ENCODE measurements around the gene RAB40B. TPM values are rescaled to one million over a fixed set of nuclear protein-coding genes. Genes with fewer than 3 reads are reported as not detected.

Gene RAB40B
- total RNA-seq, 2 experiments from 2014 or later = 1.3 to 2.2 TPM

- Mint-ChIP-seq H3K4me3 (no peak overlapping the region), H3K27me3 (ENCODE audit: low read depth) (no peaks in the 10 kb centered on the region), H3K27ac (no peak overlapping the region), H3K9me3 (ENCODE audit: insufficient read depth) (peaks cover 11% of the 10 kb centered on the region), H3K4me1 (ENCODE audit: low read depth) (no peaks in the 10 kb centered on the region), H3K36me3 (ENCODE audit: low read depth) (peaks cover 2% of the 10 kb centered on the region)
- ATAC-seq = no peak
- POLR2A ChIA-PET = no interaction called here
- CTCF ChIA-PET = no interaction called here
- no peak for DNase-seq
Measured at GRCh38 chr17:82685291-82685690, 13.2 kb downstream of the RAB40B start.

- Mint-ChIP-seq H3K36me3 (ENCODE audit: low read depth) (peaks cover 2% of the 10 kb centered on the region), H3K27me3 (ENCODE audit: low read depth) (no peaks in the 10 kb centered on the region), H3K27ac (no peak overlapping the region), H3K9me3 (ENCODE audit: insufficient read depth) (peaks cover 11% of the 10 kb centered on the region), H3K4me1 (ENCODE audit: low read depth) (no peaks in the 10 kb centered on the region), H3K4me3 (no peak overlapping the region)
- CTCF ChIA-PET = no interaction called here
- ATAC-seq (no peak), DNase-seq (no peak)
- POLR2A ChIA-PET = interaction anchor here (0.5 to 0.6 kb wide), 2 partner anchors 8 to 462 kb away, joined by 3 to 4 read pairs; no protein-coding TSS in a partner anchor
Measured at GRCh38 chr17:82684228-82684841, 14.2 kb downstream of the RAB40B start.

GRCh38 chr17:82683534-82683933 is 15.0 kb downstream of the RAB40B start:
- CTCF ChIA-PET = no interaction called here
- ATAC-seq = no peak

GRCh38 chr17:82681547-82681946 is 17.0 kb downstream of the RAB40B start:
- Mint-ChIP-seq H3K9me3 (ENCODE audit: insufficient read depth) (peaks cover 11% of the 10 kb centered on the region), H3K36me3 (ENCODE audit: low read depth) (peaks cover 2% of the 10 kb centered on the region), H3K27me3 (ENCODE audit: low read depth) (no peaks in the 10 kb centered on the region), H3K4me3 (no peak overlapping the region), H3K27ac (no peak overlapping the region), H3K4me1 (ENCODE audit: low read depth) (no peaks in the 10 kb centered on the region)
- ChIA-PET POLR2A (no interaction called here), CTCF (interaction anchor here (1.4 kb wide), 1 partner anchor 24 kb away, joined by 3 read pairs; no protein-coding TSS in a partner anchor)
- no peak for DNase-seq
- no peak for ATAC-seq

More at GRCh38 chr17:82683534-82683933, 15.0 kb downstream of the RAB40B start:
- Mint-ChIP-seq H3K9me3 (ENCODE audit: insufficient read depth) (peaks cover 11% of the 10 kb centered on the region), H3K36me3 (ENCODE audit: low read depth) (peaks cover 2% of the 10 kb centered on the region), H3K27me3 (ENCODE audit: low read depth) (no peaks in the 10 kb centered on the region), H3K4me1 (ENCODE audit: low read depth) (no peaks in the 10 kb centered on the region), H3K4me3 (no peak overlapping the region), H3K27ac (no peak overlapping the region)
- DNase-seq = no peak
- POLR2A ChIA-PET = no interaction called here

- ChIA-PET POLR2A (no interaction called here), CTCF (interaction anchor here (1.0 to 3.4 kb wide), 2 partner anchors 11 to 95 kb away, joined by 3 to 18 read pairs; no protein-coding TSS in a partner anchor)
- DNase-seq = no peak
- no peak overlapping the region for H3K4me3 Mint-ChIP-seq
- H3K27ac Mint-ChIP-seq = no peak overlapping the region
- H3K27me3 Mint-ChIP-seq (ENCODE audit: low read depth) = no peaks in the 10 kb centered on the region
- peaks cover 11% of the 10 kb centered on the region for H3K9me3 Mint-ChIP-seq (ENCODE audit: insufficient read depth)
- H3K36me3 Mint-ChIP-seq (ENCODE audit: low read depth) = peaks cover 2% of the 10 kb centered on the region
- H3K4me1 Mint-ChIP-seq (ENCODE audit: low read depth) = no peaks in the 10 kb centered on the region
- no peak for ATAC-seq
Measured at GRCh38 chr17:82679586-82680465, 18.7 kb downstream of the RAB40B start.

- H3K27ac Mint-ChIP-seq = no peak overlapping the region
- peaks cover 11% of the 10 kb centered on the region for H3K9me3 Mint-ChIP-seq (ENCODE audit: insufficient read depth)
- no peak overlapping the region for H3K4me3 Mint-ChIP-seq
- DNase-seq (no peak), ATAC-seq (no peak)
- no peaks in the 10 kb centered on the region for H3K27me3 Mint-ChIP-seq (ENCODE audit: low read depth)
- CTCF ChIA-PET = interaction anchor here (3.4 kb wide), 1 partner anchor 10 kb away, joined by 18 read pairs; no protein-coding TSS in a partner anchor
- POLR2A ChIA-PET = no interaction called here
- H3K36me3 Mint-ChIP-seq (ENCODE audit: low read depth) = peaks cover 2% of the 10 kb centered on the region
- H3K4me1 Mint-ChIP-seq (ENCODE audit: low read depth) = no peaks in the 10 kb centered on the region
Measured at GRCh38 chr17:82678265-82678891, 20.1 kb downstream of the RAB40B start.

- DNase-seq (no peak), ATAC-seq (no peak)
- H3K36me3 Mint-ChIP-seq (ENCODE audit: low read depth) = peaks cover 2% of the 10 kb centered on the region
- CTCF ChIA-PET = interaction anchor here (0.7 to 3.4 kb wide), 3 partner anchors 9 to 123 kb away, joined by 3 to 18 read pairs (median 3); no protein-coding TSS in a partner anchor
- no peak overlapping the region for H3K4me3 Mint-ChIP-seq
- POLR2A ChIA-PET = no interaction called here
- H3K27ac Mint-ChIP-seq = no peak overlapping the region
- no peaks in the 10 kb centered on the region for H3K27me3 Mint-ChIP-seq (ENCODE audit: low read depth)
- peaks cover 10% of the 10 kb centered on the region for H3K9me3 Mint-ChIP-seq (ENCODE audit: insufficient read depth)
- no peaks in the 10 kb centered on the region for H3K4me1 Mint-ChIP-seq (ENCODE audit: low read depth)
Measured at GRCh38 chr17:82677353-82677925, 21.1 kb downstream of the RAB40B start.

- ATAC-seq (no peak), DNase-seq (no peak)
- Mint-ChIP-seq H3K27ac (no peak overlapping the region), H3K4me1 (ENCODE audit: low read depth) (no peaks in the 10 kb centered on the region), H3K9me3 (ENCODE audit: insufficient read depth) (no peaks in the 10 kb centered on the region), H3K4me3 (no peak overlapping the region), H3K36me3 (ENCODE audit: low read depth) (no peaks in the 10 kb centered on the region), H3K27me3 (ENCODE audit: low read depth) (no peaks in the 10 kb centered on the region)
- POLR2A ChIA-PET = no interaction called here
- CTCF ChIA-PET = no interaction called here
Measured at GRCh38 chr17:82675476-82676245, 22.8 kb downstream of the RAB40B start.

- ATAC-seq (no peak), DNase-seq (no peak)
- H3K36me3 Mint-ChIP-seq (ENCODE audit: low read depth) = no peaks in the 10 kb centered on the region
- POLR2A ChIA-PET = no interaction called here
- no peaks in the 10 kb centered on the region for H3K9me3 Mint-ChIP-seq (ENCODE audit: insufficient read depth)
- CTCF ChIA-PET = no interaction called here
- no peak overlapping the region for H3K4me3 Mint-ChIP-seq
- no peak overlapping the region for H3K27ac Mint-ChIP-seq
- no peaks in the 10 kb centered on the region for H3K27me3 Mint-ChIP-seq (ENCODE audit: low read depth)
- no peaks in the 10 kb centered on the region for H3K4me1 Mint-ChIP-seq (ENCODE audit: low read depth)
Measured at GRCh38 chr17:82674656-82675475, 23.6 kb downstream of the RAB40B start.

GRCh38 chr17:82670661-82671450 is 27.6 kb downstream of the RAB40B start:
- CTCF ChIA-PET = interaction anchor here (2.9 kb wide), 1 partner anchor 105 kb away, joined by 18 read pairs; no protein-coding TSS in a partner anchor
- Mint-ChIP-seq H3K36me3 (ENCODE audit: low read depth) (no peaks in the 10 kb centered on the region), H3K27ac (no peak overlapping the region), H3K4me1 (ENCODE audit: low read depth) (peaks cover 6% of the 10 kb centered on the region), H3K4me3 (no peak overlapping the region), H3K9me3 (ENCODE audit: insufficient read depth) (no peaks in the 10 kb centered on the region), H3K27me3 (ENCODE audit: low read depth) (no peaks in the 10 kb centered on the region)
- POLR2A ChIA-PET = no interaction called here
- no peak for DNase-seq
- no peak for ATAC-seq
